Hematopoietic multipotent progenitor cell (in vitro differentiated cells): Measurements from ENCODE around the gene IGSF10. TPM values are rescaled to one million over a fixed set of nuclear protein-coding genes. Genes with fewer than 3 reads are reported as not detected.

ENCODE experiments used
- DNase-seq, 3 donors: peaks; one replicate each; pipeline ENCODE4 v3.0.0-alpha.2; 2011 to 2015; ENCODE audit warnings: low read depth in 2 of 3, low spot score in 2 of 3
- small RNA-seq: library from RNA; depleted of rRNA; stranded (forward); fragments of <200 nt; gene quantifications from one replicate; pipeline ENCODE3, GENCODE V24; 2012
- total RNA-seq: library from RNA; depleted of rRNA; stranded (reverse); fragments of >200 nt; gene quantifications from one replicate; pipeline ENCODE4 v1.2.3, GENCODE V29; 2012

Gene IGSF10
- total RNA-seq, 1 donor: 1.3 TPM

DNA sequence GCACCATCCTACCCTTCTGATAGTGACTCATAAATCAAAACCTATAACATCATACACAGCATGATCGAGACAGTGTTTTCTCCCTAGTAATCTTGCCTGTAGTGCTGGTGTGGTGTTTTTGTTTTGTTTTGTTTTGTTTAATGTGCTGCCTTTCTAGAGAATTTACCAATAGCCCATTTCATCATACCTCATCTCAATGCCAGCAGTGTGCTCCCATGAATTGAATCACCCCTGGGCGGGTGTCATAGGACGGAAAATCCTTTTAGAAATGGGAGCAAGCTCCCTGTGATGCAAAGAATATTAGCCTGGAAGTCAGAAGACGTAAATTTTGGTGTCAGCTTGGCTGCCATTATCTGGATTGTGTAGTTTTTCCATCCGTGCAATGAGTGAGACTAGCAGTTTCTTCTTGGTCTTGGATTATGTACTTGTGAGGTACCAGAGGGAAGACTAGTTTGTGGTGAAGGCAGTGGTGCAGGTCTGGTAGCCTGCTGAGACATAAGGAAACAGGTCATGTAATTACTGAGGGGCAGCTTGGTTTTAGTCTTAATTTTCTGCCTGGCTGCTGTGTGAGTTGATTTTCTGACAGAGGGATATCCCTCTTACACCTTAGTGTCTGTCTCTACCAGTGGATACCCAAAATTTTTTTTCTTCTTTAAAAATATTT, 29.9 kb downstream of the IGSF10 start:
- DNase-seq: no peak

GRCh38 chr3:151428386-151428785, 32.5 kb downstream of the IGSF10 start:
- DNase-seq: no peak

GRCh38 chr3:151426341-151426657, 34.6 kb downstream of the IGSF10 start:
- peak in 2 of 3 donors; percentile 9 to 47 for DNase-seq

DNA sequence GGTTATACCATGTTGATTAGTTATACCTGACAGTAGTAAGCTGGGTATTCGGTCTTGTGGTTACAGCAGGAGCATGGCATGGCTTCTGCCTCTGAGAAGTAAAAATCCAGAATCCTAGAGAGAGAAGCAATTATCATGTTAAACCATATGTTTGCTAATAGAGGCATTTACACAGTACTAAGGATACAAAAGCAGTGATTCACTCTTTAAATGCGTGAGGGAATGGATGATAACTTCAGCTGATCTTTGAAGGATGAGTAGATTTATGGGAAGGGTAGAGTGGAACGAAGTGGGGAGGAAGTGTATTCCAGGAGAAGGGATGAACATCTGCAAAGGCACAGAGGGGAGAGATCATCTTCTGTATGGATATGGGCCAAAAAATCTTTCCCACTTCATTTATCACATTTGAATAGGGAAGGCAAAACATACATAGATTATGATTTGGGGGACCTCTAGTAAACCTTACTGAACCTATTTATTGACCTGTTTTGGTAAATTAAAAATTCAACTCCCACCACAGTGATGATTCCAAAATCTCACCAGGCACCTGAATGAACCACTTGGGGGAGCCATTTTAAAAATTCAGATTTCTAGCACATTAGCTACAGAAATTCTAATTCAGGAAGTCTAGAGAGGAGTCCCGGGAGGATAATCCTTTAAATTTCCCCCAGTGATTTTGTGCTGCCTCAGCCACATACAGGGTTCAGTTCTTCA, 35.1 kb downstream of the IGSF10 start:
- DNase-seq: peak in 2 of 3 donors; percentile 5 to 11

GRCh38 chr3:151423091-151423490, 37.8 kb downstream of the IGSF10 start:
- DNase-seq: no peak

DNA sequence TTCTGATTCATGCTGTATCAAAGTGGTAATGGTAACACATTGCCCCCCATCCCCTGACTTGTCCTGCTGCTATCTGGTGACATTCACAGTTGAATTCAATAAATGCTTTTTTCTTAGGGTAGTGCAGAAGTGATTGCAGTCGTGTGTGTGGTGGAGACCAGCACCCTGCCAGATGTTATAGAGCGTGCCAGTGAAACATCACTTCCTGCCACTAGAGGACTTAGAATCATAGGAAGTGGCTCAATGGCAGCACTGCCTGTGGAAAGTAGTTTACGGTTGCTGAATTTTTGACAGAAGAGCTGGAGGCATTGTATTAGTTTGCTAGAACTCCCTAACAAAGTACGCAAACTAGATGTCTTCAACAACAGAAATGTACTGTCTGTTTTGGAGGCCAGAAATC, 38.9 kb downstream of the IGSF10 start:
- DNase-seq: peak in 1 of 3 donors; percentile 41

DNA sequence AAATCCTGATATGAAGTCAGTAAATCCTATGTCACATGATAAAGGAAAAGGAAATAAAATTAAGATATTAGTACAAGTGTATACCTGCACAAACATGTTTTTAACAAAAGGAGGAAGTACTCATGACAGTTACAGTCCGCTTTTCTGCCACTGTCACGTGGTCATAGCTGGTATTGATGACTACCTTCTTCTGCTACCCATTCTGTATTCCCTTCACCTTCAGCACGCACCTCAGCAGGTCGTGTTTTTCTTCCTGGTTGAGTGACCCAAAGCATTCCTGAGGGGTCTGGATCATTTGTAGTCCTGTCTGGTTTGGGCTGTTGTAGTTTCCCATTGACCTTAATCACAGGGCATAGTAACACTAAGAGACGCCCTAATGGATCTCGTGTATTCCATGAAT, 41.1 kb downstream of the IGSF10 start:
- DNase-seq: no peak

DNA sequence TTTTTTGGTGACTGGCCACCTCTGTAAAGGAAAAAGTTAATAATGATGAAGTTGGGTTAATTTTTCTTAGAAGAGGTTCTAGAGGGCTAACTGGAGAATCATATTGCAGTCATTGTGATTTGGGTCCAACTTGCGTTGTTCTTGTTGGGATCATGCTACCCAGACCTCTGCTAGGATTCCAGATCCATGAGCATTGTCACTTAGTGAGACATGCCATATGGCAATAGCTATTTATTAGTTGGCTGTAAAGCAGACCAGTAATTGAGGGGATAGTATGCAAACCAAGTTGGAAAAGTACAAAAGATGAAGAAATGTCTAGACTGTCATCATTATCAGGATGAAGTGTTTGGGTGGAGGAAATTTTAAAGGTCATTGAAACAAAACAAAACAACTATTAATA, 45.6 kb downstream of the IGSF10 start:
- DNase-seq: no peak

- DNase-seq: no peak
These were observed 47.9 kb downstream of the IGSF10 start for GRCh38 chr3:151412989-151413388.

Small RNAs within 50 kb of the gene (small RNA-seq; reads per million reads assigned to genes)
- not detected for gene AC117454.1

Other genes starting within 250 kb of the IGSF10 start
- gene P2RY14, start 182.5 kb downstream of the IGSF10 start, total RNA-seq: 1.1 TPM
- gene GPR87, start 144.2 kb downstream of the IGSF10 start, total RNA-seq: not detected
- 0.81 TPM for gene P2RY13, start 131.5 kb downstream of the IGSF10 start, total RNA-seq
- gene P2RY12, start 76.3 kb downstream of the IGSF10 start, total RNA-seq: not detected